ENCODE results near the gene TAF6L. TPM values are rescaled to one million over a fixed set of nuclear protein-coding genes. Genes with fewer than 3 reads are reported as not detected.

The TAF6L gene
- total and polyA plus RNA-seq, 5 experiments from 2014 or later: 8.7 to 34.9 (median 10.8) TPM

- Mint-ChIP-seq H3K27ac (peak overlapping the region; percentile 89 to 98 (median 96)), H3K4me1 (peaks cover 19 to 37% (median 32%) of the 10 kb centered on the region in 4 donors), H3K27me3 (no peaks in the 10 kb centered on the region), H3K36me3 (peaks cover 0 to 24% (median 4%) of the 10 kb centered on the region in 3 donors), H3K4me3 (peak overlapping the region; percentile 84 to 99 (median 96)), H3K9me3 (no peaks in the 10 kb centered on the region)
- DNase-seq (no peak), ATAC-seq (peak in 1 of 2 donors; percentile 10)
- POLR2A ChIA-PET: interaction anchor here (0.6 to 6.2 kb wide), 23 partner anchors 10 to 197 kb away, joined by 3 to 75 read pairs (median 4); partner anchors contain the start of genes BSCL2, C11orf98, CSKMT and EEF1G
Observed at GRCh38 chr11:62770778-62771143, 435 bp upstream of the TAF6L start.

- Mint-ChIP-seq H3K36me3 (peaks cover 0 to 35% (median 2%) of the 10 kb centered on the region in 3 donors), H3K4me1 (peaks cover 18 to 36% (median 33%) of the 10 kb centered on the region in 4 donors), H3K27me3 (no peaks in the 10 kb centered on the region), H3K27ac (no peak overlapping the region), H3K9me3 (no peaks in the 10 kb centered on the region), H3K4me3 (no peak overlapping the region)
- POLR2A ChIA-PET: interaction anchor here (1.3 to 3.7 kb wide), 4 partner anchors 12 to 65 kb away, joined by 3 to 24 read pairs (median 6); partner anchors contain the start of genes POLR2G, TMEM179B and ZBTB3
- ATAC-seq (no peak), DNase-seq (no peak)
Observed at GRCh38 chr11:62774407-62774806, 3.2 kb downstream of the TAF6L start.

GRCh38 chr11:62775646-62776045 is 4.5 kb downstream of the TAF6L start:
- POLR2A ChIA-PET: interaction anchor here (0.6 to 3.7 kb wide), 8 partner anchors 11 to 138 kb away, joined by 3 to 24 read pairs (median 4); partner anchors contain the start of genes POLR2G, TMEM179B and ZBTB3
- ATAC-seq: no peak
- Mint-ChIP-seq H3K9me3 (no peaks in the 10 kb centered on the region), H3K4me3 (peak overlapping the region in 1 of 10 donors; percentile 36), H3K27ac (peak overlapping the region in 4 of 10 donors; percentile 17 to 51 (median 32)), H3K4me1 (peaks cover 12 to 25% (median 21%) of the 10 kb centered on the region in 4 donors), H3K27me3 (no peaks in the 10 kb centered on the region), H3K36me3 (peaks cover 0 to 38% (median 2%) of the 10 kb centered on the region in 3 donors)
- DNase-seq: no peak

GRCh38 chr11:62777389-62777788 is 6.2 kb downstream of the TAF6L start:
- Mint-ChIP-seq H3K4me1 (peaks cover 5 to 11% (median 7%) of the 10 kb centered on the region in 4 donors), H3K27ac (peak overlapping the region in 3 of 10 donors; percentile 19 to 74 (median 57)), H3K9me3 (no peaks in the 10 kb centered on the region), H3K36me3 (peaks cover 0 to 41% (median 2%) of the 10 kb centered on the region in 3 donors), H3K27me3 (no peaks in the 10 kb centered on the region), H3K4me3 (no peak overlapping the region)
- DNase-seq (no peak), ATAC-seq (no peak)
- POLR2A ChIA-PET: interaction anchor here (0.6 to 3.7 kb wide), 3 partner anchors 9 to 41 kb away, joined by 3 to 24 read pairs (median 6); partner anchors contain the start of genes TMEM179B and ZBTB3

- DNase-seq: no peak
- POLR2A ChIA-PET: interaction anchor here (0.5 kb wide), 1 partner anchor 1406 kb away, joined by 4 read pairs; no protein-coding TSS in a partner anchor
- H3K4me1 Mint-ChIP-seq: peaks cover 5 to 10% (median 6%) of the 10 kb centered on the region in 4 donors
- no peak overlapping the region for H3K4me3 Mint-ChIP-seq
- no peaks in the 10 kb centered on the region for H3K9me3 Mint-ChIP-seq
- no peak for ATAC-seq
- H3K27ac Mint-ChIP-seq: peak overlapping the region in 4 of 10 donors; percentile 51 to 86 (median 57)
- no peaks in the 10 kb centered on the region for H3K27me3 Mint-ChIP-seq
- H3K36me3 Mint-ChIP-seq: peaks cover 0 to 52% (median 2%) of the 10 kb centered on the region in 3 donors
Observed at GRCh38 chr11:62778441-62778840, 7.2 kb downstream of the TAF6L start.

GRCh38 chr11:62782753-62783152 is 11.6 kb downstream of the TAF6L start:
- peak overlapping the region in 2 of 10 donors; percentile 13 to 15 for H3K27ac Mint-ChIP-seq
- POLR2A ChIA-PET: interaction anchor here (0.6 to 12.0 kb wide), 3 partner anchors 52 to 104 kb away, joined by 3 to 314 read pairs (median 5); partner anchors contain the start of genes UBXN1 and WDR74

GRCh38 chr11:62786318-62787004 is 15.3 kb downstream of the TAF6L start:
- peaks cover 13 to 48% (median 43%) of the 10 kb centered on the region in 4 donors for H3K4me1 Mint-ChIP-seq
- POLR2A ChIA-PET: interaction anchor here (0.5 to 12.0 kb wide), 28 partner anchors 10 to 233 kb away, joined by 3 to 314 read pairs (median 6); partner anchors contain the start of genes BSCL2, C11orf98, CSKMT and GANAB
- H3K36me3 Mint-ChIP-seq: peaks cover 0 to 32% (median 0%) of the 10 kb centered on the region in 3 donors
- peak; percentile 69 to 70 for ATAC-seq
- DNase-seq: peak; percentile 73 to 90 (median 85)
- H3K27me3 Mint-ChIP-seq: no peaks in the 10 kb centered on the region
- no peaks in the 10 kb centered on the region for H3K9me3 Mint-ChIP-seq
- peak overlapping the region; percentile 81 to 95 (median 86) for H3K4me3 Mint-ChIP-seq
- H3K27ac Mint-ChIP-seq: peak overlapping the region; percentile 91 to 97 (median 94)

More at GRCh38 chr11:62782753-62783152, 11.6 kb downstream of the TAF6L start:
- Mint-ChIP-seq H3K9me3 (no peaks in the 10 kb centered on the region), H3K4me3 (no peak overlapping the region), H3K27me3 (no peaks in the 10 kb centered on the region), H3K4me1 (peaks cover 4 to 16% (median 12%) of the 10 kb centered on the region in 4 donors), H3K36me3 (peaks cover 0 to 36% (median 0%) of the 10 kb centered on the region in 3 donors)
- no peak for DNase-seq
- no peak for ATAC-seq

- DNase-seq: peak; percentile 90 to 99 (median 97)
- POLR2A ChIA-PET: interaction anchor here (0.6 to 12.0 kb wide), 34 partner anchors 9 to 385 kb away, joined by 3 to 314 read pairs (median 5); partner anchors contain the start of genes BSCL2, C11orf98, CSKMT and GANAB
- peak within 1 kb of the TSS; percentile 90 to 96 (median 96) for H3K4me3 Mint-ChIP-seq
- H3K9me3 Mint-ChIP-seq: no peaks in the 10 kb centered on the region
- peak; percentile 69 to 73 for ATAC-seq
- peaks cover 0 to 36% (median 0%) of the 10 kb centered on the region in 3 donors for H3K36me3 Mint-ChIP-seq
- H3K27ac Mint-ChIP-seq: peak within 1 kb of the TSS; percentile 92 to 98 (median 96)
- H3K4me1 Mint-ChIP-seq: peaks cover 14 to 53% (median 46%) of the 10 kb centered on the region in 4 donors
- H3K27me3 Mint-ChIP-seq: no peaks in the 10 kb centered on the region
Observed at GRCh38 chr11:62787005-62787759, 16.0 kb downstream of the TAF6L start, which contains the start of gene TMEM179B. Gene TMEM179B (plus strand): TSS chr11:62787402. CDS start chr11:62787432, 30 bp downstream.

GRCh38 chr11:62788991-62789390 is 17.8 kb downstream of the TAF6L start:
- POLR2A ChIA-PET: interaction anchor here (0.5 to 12.0 kb wide), 14 partner anchors 13 to 231 kb away, joined by 3 to 314 read pairs (median 16); partner anchors contain the start of genes BSCL2, GNG3, NXF1 and POLR2G
- no peak for DNase-seq
- Mint-ChIP-seq H3K27ac (peak overlapping the region; percentile 83 to 98 (median 94)), H3K27me3 (no peaks in the 10 kb centered on the region), H3K9me3 (no peaks in the 10 kb centered on the region), H3K4me3 (peak overlapping the region; percentile 64 to 96 (median 92)), H3K4me1 (peaks cover 15 to 59% (median 52%) of the 10 kb centered on the region in 4 donors), H3K36me3 (peaks cover 0 to 37% (median under 1%) of the 10 kb centered on the region in 3 donors)
- no peak for ATAC-seq

GRCh38 chr11:62789576-62789975 is 18.4 kb downstream of the TAF6L start:
- peaks cover 18 to 62% (median 55%) of the 10 kb centered on the region in 4 donors for H3K4me1 Mint-ChIP-seq
- no peak for ATAC-seq
- no peak for DNase-seq
- POLR2A ChIA-PET: interaction anchor here (0.5 to 12.0 kb wide), 15 partner anchors 10 to 1377 kb away, joined by 3 to 314 read pairs (median 8); partner anchors contain the start of genes NXF1, POLR2G, SLC3A2 and STX5
- no peaks in the 10 kb centered on the region for H3K27me3 Mint-ChIP-seq
- peak overlapping the region; percentile 64 to 96 (median 92) for H3K4me3 Mint-ChIP-seq
- H3K27ac Mint-ChIP-seq: peak overlapping the region; percentile 77 to 97 (median 94)
- peaks cover 0 to 43% (median 6%) of the 10 kb centered on the region in 3 donors for H3K36me3 Mint-ChIP-seq
- H3K9me3 Mint-ChIP-seq: no peaks in the 10 kb centered on the region

- DNase-seq (peak; percentile 82 to 93 (median 88)), ATAC-seq (peak; percentile 77 to 78)
- no peaks in the 10 kb centered on the region for H3K9me3 Mint-ChIP-seq
- H3K27ac Mint-ChIP-seq: peak within 1 kb of the TSS; percentile 85 to 97 (median 95)
- peaks cover 0 to 60% (median 17%) of the 10 kb centered on the region in 3 donors for H3K36me3 Mint-ChIP-seq
- peaks cover 16 to 54% (median 47%) of the 10 kb centered on the region in 4 donors for H3K4me1 Mint-ChIP-seq
- POLR2A ChIA-PET: interaction anchor here (0.7 to 12.0 kb wide), 25 partner anchors 8 to 237 kb away, joined by 3 to 314 read pairs (median 5); partner anchors contain the start of genes C11orf98, CSKMT, HNRNPUL2 and NXF1
- H3K27me3 Mint-ChIP-seq: no peaks in the 10 kb centered on the region
- peak within 1 kb of the TSS; percentile 83 to 96 (median 89) for H3K4me3 Mint-ChIP-seq
Observed at GRCh38 chr11:62791501-62792201, 20.5 kb downstream of the TAF6L start, which contains the start of gene TMEM223. Gene TMEM223 (minus strand): TSS chr11:62792006. CDS start chr11:62791994, 12 bp downstream.

Data from naive thymus-derived CD8-positive, alpha-beta T cell (primary cell).